Measurements from ENCODE around the gene MFGE8.

- TF ChIP-seq CTCF (IDR thresholded peaks at IDR 0.05) (no peak), POLR2AphosphoS5 (IDR thresholded peaks at IDR 0.05) (no peak), POLR2A (IDR thresholded peaks at IDR 0.05) (no peak)
Measured at GRCh38 chr15:88876573-88876972, 36.6 kb downstream of the MFGE8 start.
